Calu3 (cell line): ENCODE measurements around the gene RHPN2. TPM values are rescaled to one million over a fixed set of nuclear protein-coding genes. Genes with fewer than 3 reads are reported as not detected.
"Not testable (repeated sequence)": the region's sequence is repeated elsewhere in the genome, so short reads cannot be mapped to it uniquely, and the experiment has no call there.

Experiments
- BruUV-seq: library from RNA; stranded (reverse); fragments of 400-500 nt; replicated peaks from 2 replicates; lab custom pipeline; 2021; lab: Mats Ljungman, UMichigan
- CTCF ChIA-PET: fragments of 300-600 bp; sonication (Branson Sonifier 250); formaldehyde crosslinking; loops from one replicate; lab custom pipeline; 2022; ENCODE audit warnings: antibody characterized with exemption; lab: Charles Lee
- DNase-seq: peaks from one replicate; pipeline ENCODE4 v3.0.0; 2022
- H3K27ac Mint-ChIP-seq: one replicate; pipeline ENCODE4 v1.8.0; 2022; ENCODE audit warnings: mixed read lengths; ENCODE audit not compliant: unreplicated experiment
- H3K27me3 Mint-ChIP-seq: one replicate; pipeline ENCODE4 v1.8.0; 2022; ENCODE audit warnings: mixed read lengths; ENCODE audit not compliant: unreplicated experiment
- H3K36me3 Mint-ChIP-seq: one replicate; pipeline ENCODE4 v1.8.0; 2022; ENCODE audit warnings: mild to moderate bottlenecking, moderate library complexity, mixed read lengths; ENCODE audit not compliant: insufficient read depth, unreplicated experiment
- H3K4me1 Mint-ChIP-seq: one replicate; pipeline ENCODE4 v1.8.0; 2022; ENCODE audit warnings: mild to moderate bottlenecking, low read depth, mixed read lengths; ENCODE audit not compliant: unreplicated experiment
- H3K4me3 Mint-ChIP-seq: one replicate; pipeline ENCODE4 v1.8.0; 2022; ENCODE audit warnings: mild to moderate bottlenecking, low read depth, moderate library complexity, mixed read lengths; ENCODE audit not compliant: unreplicated experiment
- H3K9me3 Mint-ChIP-seq: one replicate; pipeline ENCODE4 v1.8.0; 2022; ENCODE audit warnings: low read depth, mixed read lengths; ENCODE audit not compliant: unreplicated experiment
- intact Hi-C: fragments of 100-400 bp; cut with micrococcal nuclease; formaldehyde crosslinking; loops from one replicate; pipeline ENCODE4 v1.10.0; 2022; ENCODE audit not compliant: unreplicated experiment
- total RNA-seq: library from RNA; stranded (reverse); gene quantifications from 2 replicates; pipeline ENCODE4 v1.2.3, GENCODE V29; 2022
- TF ChIP-seq, protein P1 (sequence below): fragments of 200-600 bp; IDR thresholded peaks from one replicate; pipeline ENCODE4 v1.8.0; 2022; ENCODE audit warnings: antibody characterized with exemption; ENCODE audit not compliant: unreplicated experiment

The RHPN2 gene
- total RNA-seq, 1 experiment from 2014 or later: 46.4 TPM

DNA sequence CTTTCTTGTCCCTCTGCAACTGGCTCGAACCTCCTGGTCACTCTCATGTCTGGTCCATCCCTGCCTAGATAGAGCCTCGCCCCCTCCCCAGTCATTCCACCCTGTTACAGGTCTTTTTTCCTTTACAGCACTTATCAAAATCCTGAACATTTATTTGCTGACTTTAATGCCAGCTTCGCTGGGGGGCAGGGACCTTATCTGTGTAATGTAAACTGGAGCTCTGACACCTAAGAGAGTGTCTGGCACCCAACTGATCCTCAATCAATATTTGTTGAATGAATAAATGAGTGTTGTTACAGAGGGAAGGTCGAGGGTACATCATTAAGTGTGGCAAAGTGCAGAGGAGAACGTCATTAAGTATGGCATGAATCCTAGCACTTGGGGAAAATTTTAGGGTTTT is 76.0 kb downstream of the RHPN2 start:
- H3K9me3 Mint-ChIP-seq: no peaks in the 10 kb centered on the region
- peaks cover 47% of the 10 kb centered on the region for H3K36me3 Mint-ChIP-seq
- CTCF ChIA-PET: no interaction called here
- no peaks in the 10 kb centered on the region for H3K27me3 Mint-ChIP-seq
- peak overlapping the region; percentile 4 for H3K27ac Mint-ChIP-seq
- intact Hi-C loops: no loop called here
- TF ChIP-seq, protein P1, sequence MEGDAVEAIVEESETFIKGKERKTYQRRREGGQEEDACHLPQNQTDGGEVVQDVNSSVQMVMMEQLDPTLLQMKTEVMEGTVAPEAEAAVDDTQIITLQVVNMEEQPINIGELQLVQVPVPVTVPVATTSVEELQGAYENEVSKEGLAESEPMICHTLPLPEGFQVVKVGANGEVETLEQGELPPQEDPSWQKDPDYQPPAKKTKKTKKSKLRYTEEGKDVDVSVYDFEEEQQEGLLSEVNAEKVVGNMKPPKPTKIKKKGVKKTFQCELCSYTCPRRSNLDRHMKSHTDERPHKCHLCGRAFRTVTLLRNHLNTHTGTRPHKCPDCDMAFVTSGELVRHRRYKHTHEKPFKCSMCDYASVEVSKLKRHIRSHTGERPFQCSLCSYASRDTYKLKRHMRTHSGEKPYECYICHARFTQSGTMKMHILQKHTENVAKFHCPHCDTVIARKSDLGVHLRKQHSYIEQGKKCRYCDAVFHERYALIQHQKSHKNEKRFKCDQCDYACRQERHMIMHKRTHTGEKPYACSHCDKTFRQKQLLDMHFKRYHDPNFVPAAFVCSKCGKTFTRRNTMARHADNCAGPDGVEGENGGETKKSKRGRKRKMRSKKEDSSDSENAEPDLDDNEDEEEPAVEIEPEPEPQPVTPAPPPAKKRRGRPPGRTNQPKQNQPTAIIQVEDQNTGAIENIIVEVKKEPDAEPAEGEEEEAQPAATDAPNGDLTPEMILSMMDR: no peak
- H3K4me3 Mint-ChIP-seq: no peak overlapping the region
- no peaks in the 10 kb centered on the region for H3K4me1 Mint-ChIP-seq
- no TSS peak for BruUV-seq
- DNase-seq: no peak

GRCh38 chr19:32988254-32988653 is 76.4 kb downstream of the RHPN2 start:
- BruUV-seq, intact Hi-C loops, DNase-seq, H3K9me3 Mint-ChIP-seq, CTCF ChIA-PET, H3K4me1 Mint-ChIP-seq, H3K27me3 Mint-ChIP-seq, H3K4me3 Mint-ChIP-seq: not testable (repeated sequence)
- Mint-ChIP-seq H3K36me3 (peaks cover 45% of the 10 kb centered on the region), H3K27ac (peak overlapping the region; percentile 4)

DNA sequence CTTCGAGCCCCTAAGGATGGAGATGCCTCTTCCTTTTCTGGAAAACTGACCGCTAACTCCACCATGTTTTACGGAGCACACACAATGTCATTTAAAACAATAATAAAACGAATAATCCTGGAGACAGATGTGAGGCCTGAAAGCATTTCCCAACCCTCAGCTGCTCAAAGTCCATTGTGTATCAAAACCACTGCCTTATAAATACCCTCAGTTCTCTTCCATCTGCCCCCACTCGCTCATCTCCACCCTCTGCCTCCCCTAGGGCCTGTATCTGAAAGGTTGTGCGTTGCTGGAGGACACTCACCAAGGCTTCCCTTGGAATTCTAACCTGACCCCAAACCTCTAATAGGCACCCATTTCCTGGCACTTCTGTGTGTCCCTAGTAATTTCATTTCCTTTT is 82.2 kb downstream of the RHPN2 start:
- H3K27me3 Mint-ChIP-seq, H3K4me1 Mint-ChIP-seq, intact Hi-C loops, CTCF ChIA-PET, H3K27ac Mint-ChIP-seq, H3K4me3 Mint-ChIP-seq, DNase-seq, H3K9me3 Mint-ChIP-seq, BruUV-seq: not testable (repeated sequence)
- H3K36me3 Mint-ChIP-seq: peaks cover 27% of the 10 kb centered on the region

DNA sequence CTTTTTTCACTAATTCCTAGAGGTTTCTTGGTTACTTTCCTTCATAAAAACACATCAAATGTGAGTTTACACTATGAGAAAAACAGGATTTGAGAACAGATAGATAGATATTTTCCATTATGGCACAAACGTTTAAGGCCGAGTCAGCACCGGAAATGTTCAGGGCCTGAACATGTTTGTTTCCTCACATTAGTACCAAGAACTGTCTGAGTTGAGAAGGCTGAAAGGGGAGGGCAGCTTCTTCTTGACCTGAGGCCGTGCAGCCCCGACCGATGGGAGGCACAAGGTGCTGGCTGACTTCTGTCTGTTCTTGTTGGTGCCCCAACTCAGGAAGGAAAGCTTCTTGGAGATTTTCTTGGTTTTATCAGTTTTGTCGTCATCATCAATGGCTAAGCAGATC is 84.9 kb downstream of the RHPN2 start:
- H3K27me3 Mint-ChIP-seq, H3K4me1 Mint-ChIP-seq, CTCF ChIA-PET, H3K4me3 Mint-ChIP-seq, BruUV-seq, H3K27ac Mint-ChIP-seq, H3K9me3 Mint-ChIP-seq, DNase-seq: not testable (repeated sequence)
- intact Hi-C loops: loop anchor here (5.0 kb wide), 1 partner anchor 202 kb away; no protein-coding TSS in a partner anchor
- H3K36me3 Mint-ChIP-seq: peaks cover 45% of the 10 kb centered on the region

DNA sequence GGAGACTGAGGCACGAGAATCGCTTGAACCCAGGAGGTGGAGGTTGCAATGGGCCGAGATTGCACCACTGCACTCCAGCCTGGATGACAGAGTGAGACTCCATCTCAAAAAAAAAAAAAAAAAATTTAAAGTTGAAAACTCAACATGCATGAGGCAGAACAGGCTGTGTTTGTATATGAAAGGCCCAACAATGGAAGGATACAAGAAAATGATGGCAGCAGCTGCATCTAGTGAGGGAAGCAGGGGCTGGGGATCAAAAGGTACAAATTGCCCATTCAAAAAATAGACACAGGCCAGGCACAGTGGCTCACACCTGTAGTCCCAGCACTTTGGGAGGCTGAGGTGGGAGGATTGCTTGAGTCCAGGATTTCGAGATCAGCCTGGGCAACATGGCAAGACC is 86.9 kb downstream of the RHPN2 start:
- not testable (repeated sequence) for DNase-seq, H3K27ac Mint-ChIP-seq, BruUV-seq, H3K4me3 Mint-ChIP-seq, H3K4me1 Mint-ChIP-seq, H3K27me3 Mint-ChIP-seq, H3K9me3 Mint-ChIP-seq
- peaks cover 58% of the 10 kb centered on the region for H3K36me3 Mint-ChIP-seq
- intact Hi-C loops: loop anchor here (5.0 kb wide), 1 partner anchor 204 kb away; no protein-coding TSS in a partner anchor
- CTCF ChIA-PET: interaction anchor here (0.7 kb wide), 1 partner anchor 298 kb away, joined by 5 read pairs; no protein-coding TSS in a partner anchor

DNA sequence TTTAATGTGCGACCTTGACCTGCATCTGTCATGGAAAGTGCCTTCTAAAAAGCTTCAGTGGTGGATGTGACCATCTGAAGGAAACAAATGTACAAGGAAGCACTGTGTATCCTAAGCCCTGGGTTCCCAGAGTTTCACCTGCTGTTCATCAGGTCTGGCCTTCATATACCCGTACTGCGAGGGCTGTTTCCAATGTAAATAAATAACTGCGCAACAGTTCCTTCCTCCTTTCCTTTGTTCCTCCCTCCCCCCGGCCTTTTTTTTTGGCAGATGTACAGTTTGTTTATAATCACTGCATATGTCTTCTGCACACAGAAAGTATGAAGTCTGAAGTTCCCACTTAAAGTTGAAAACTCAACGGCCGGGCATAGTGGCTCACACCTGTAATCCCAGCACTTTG is 87.4 kb downstream of the RHPN2 start:
- Mint-ChIP-seq H3K9me3 (no peaks in the 10 kb centered on the region), H3K36me3 (peaks cover 64% of the 10 kb centered on the region), H3K4me3 (no peak overlapping the region), H3K27ac (no peak overlapping the region), H3K27me3 (no peaks in the 10 kb centered on the region), H3K4me1 (no peaks in the 10 kb centered on the region)
- no TSS peak for BruUV-seq
- DNase-seq: no peak
- intact Hi-C loops: loop anchor here (5.0 kb wide), 1 partner anchor 205 kb away; no protein-coding TSS in a partner anchor
- TF ChIP-seq, protein P1: no peak
- CTCF ChIA-PET: interaction anchor here (0.6 to 0.7 kb wide), 2 partner anchors 148 to 297 kb away, joined by 5 read pairs; no protein-coding TSS in a partner anchor
